Measurements from ENCODE around the gene ABCF2.
A peak's percentile ranks its signal among the peaks of the same experiment; 100 is the strongest.

Gene ABCF2

DNA sequence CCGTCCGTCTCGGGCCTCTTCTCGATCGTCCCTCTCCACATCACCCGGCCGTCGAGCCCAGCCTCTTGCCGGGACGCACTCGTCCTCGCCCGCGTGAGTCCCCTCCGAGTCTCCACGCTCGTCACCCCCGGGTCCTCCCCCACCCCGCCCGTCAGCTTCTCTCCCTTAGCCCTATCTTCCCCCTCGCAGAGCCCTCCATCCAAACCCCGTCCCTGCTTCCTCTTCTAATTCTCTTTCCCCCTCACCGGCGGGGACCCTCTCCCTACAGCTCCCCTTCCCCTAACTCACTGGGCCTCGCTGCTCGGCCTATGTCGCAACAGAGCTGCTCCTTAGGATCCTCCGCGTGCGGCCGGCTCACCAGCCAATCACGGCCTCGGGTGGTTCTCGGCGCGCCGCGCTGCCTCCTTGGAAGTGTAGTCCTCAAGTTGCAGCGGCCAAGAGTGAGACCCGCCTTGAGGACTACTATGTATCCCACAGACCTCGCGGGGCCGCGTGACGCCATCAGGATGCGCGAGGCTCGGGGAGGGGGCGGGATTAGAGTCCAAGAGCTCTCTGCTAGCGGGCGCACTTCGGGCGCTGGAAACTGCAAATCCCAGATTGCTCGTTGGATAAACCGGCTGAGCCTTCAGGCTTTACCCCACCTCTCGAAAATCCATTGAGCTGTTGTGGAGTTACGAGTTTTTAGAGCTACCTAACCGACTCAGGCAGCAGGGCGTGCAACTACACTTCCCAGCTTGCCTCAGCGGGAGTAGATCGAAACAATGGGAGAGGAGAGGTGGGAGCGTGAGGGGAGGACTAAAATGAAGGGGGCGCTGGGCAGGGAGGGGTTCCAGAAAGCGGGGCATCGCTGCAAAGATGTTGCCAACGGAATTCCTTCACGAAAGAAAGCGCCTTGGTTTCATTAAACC, at the start of gene ABCF2:
TSS of gene ABCF2 (minus strand) at position 331 of the 908 bp plus-strand sequence. CDS start 747 bp downstream, outside the sequence.
- Histone ChIP-seq H3K27me3 (ENCODE audit: control insufficient read depth, insufficient read depth, low read length) (no peaks in the 10 kb centered on the region), H3K4me3 (ENCODE audit: low read length) (peak within 1 kb of the TSS; percentile 89), H3K27ac (ENCODE audit: low read length) (no peak within 1 kb of the TSS), H3K9me3 (ENCODE audit: control insufficient read depth, insufficient read depth, low read length) (no peaks in the 10 kb centered on the region), H3K4me1 (ENCODE audit: control insufficient read depth, insufficient read depth, low read length) (no peaks in the 10 kb centered on the region), H3K36me3 (ENCODE audit: control insufficient read depth, insufficient read depth, low read length) (peaks cover 16% of the 10 kb centered on the region; the same call in 1 of the 2 replicates)
- DNase-seq (ENCODE audit: low read depth, low spot score) = peak; percentile 94
- WGBS (ENCODE audit: insufficient coverage, insufficient read length) = no CpG with 5 or more reads among the region's 68 CpGs

DNA sequence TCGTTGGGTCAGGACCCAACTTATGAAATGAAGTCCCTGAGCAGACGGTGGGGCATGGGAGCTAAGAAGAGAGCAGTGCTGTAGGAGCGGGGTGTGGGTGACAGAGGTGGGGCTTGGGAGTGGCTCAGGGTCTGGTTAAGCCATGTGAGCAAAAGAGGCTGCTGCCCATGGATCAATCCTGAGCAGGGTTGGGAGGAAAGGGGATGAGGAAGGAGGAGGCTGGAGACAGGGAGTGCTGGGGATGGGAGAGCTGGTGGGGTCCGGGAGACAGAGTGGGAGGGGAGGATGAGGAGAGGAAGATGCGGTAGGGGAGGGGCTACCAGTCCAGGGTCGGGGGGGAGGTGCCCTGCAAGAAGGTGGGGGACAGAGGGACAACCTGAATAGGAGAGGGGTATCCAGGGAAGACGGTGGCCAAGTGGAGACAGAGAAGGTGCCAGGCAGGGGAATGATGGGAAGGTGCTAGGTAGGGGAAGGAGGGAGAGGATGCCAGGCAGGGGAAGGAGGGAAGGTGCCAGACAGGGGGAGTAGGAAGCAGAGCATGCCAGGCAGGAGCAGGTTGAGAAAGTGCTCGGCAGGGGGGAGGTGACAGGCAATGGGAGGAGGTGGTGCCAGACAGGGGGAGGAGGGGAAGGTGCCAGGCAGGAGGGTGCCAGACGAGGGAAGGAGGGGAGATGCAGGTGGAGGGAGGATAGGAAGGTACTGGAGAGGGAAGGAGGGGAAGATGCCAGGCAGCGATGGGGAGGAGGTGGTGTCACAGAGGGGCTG, 49.0 kb upstream of the ABCF2 start:
- DNase-seq (ENCODE audit: low read depth, low spot score) = no peak
- no peaks in the 10 kb centered on the region for H3K9me3 ChIP-seq (ENCODE audit: control insufficient read depth, insufficient read depth, low read length)
- no peak overlapping the region for H3K27ac ChIP-seq (ENCODE audit: low read length)
- no peaks in the 10 kb centered on the region for H3K36me3 ChIP-seq (ENCODE audit: control insufficient read depth, insufficient read depth, low read length)
- peaks cover 6% of the 10 kb centered on the region for H3K4me1 ChIP-seq (ENCODE audit: control insufficient read depth, insufficient read depth, low read length)
- H3K4me3 ChIP-seq (ENCODE audit: low read length) = no peak overlapping the region
- WGBS (ENCODE audit: insufficient coverage, insufficient read length) = no CpG with 5 or more reads among the region's 10 CpGs
- H3K27me3 ChIP-seq (ENCODE audit: control insufficient read depth, insufficient read depth, low read length) = no peaks in the 10 kb centered on the region; the same call in 1 of the 2 replicates

DNA sequence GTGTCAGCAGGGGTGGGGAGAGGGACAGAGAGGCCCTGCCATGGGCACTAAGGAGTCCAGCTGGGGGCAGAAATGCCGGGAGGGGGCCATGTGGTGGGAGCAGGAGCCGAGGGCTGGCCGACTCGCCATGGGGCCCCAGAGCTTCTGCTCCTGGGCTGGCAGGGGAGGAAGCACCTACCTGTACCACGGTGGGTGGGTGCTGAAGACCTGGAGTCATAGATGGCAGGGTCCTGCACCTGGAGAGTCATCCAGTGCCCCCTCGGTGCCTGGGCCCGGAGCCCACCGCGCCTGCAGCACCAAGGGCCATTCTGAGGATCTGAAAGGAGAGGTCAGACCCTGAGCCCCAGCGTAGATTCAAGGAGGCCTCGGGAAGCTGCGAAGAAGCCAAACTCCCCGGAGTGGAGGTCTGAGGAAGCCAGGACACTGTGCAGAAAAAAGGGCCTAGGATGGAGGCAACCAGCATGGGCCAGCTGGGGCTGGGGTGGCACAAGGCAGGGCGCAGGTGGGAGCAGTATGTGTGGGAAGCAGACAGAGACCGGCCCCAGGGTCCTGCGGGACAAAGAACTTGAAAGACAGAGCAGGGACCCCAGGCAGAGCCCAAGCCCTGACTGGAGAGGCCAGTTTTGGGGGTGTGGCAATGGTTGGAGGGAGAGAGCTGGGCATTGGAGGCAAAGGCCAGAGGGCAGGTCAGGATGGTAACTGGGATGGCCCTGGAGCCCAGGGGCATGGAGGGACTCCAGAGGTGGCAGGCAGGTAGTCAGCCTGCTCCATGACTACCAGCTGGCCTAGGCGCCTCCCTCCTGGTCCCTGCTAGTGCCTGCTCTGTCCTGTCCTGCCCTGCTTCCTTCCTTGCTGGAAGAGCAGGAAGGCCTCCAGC, 48.2 kb upstream of the ABCF2 start:
- no peaks in the 10 kb centered on the region for H3K36me3 ChIP-seq (ENCODE audit: control insufficient read depth, insufficient read depth, low read length)
- H3K27me3 ChIP-seq (ENCODE audit: control insufficient read depth, insufficient read depth, low read length) = no peaks in the 10 kb centered on the region; the same call in 1 of the 2 replicates
- H3K9me3 ChIP-seq (ENCODE audit: control insufficient read depth, insufficient read depth, low read length) = no peaks in the 10 kb centered on the region
- no peak for DNase-seq (ENCODE audit: low read depth, low spot score)
- H3K4me3 ChIP-seq (ENCODE audit: low read length) = no peak overlapping the region
- H3K27ac ChIP-seq (ENCODE audit: low read length) = no peak overlapping the region
- no CpG with 5 or more reads among the region's 17 CpGs for WGBS (ENCODE audit: insufficient coverage, insufficient read length)
- peaks cover 6% of the 10 kb centered on the region for H3K4me1 ChIP-seq (ENCODE audit: control insufficient read depth, insufficient read depth, low read length)

DNA sequence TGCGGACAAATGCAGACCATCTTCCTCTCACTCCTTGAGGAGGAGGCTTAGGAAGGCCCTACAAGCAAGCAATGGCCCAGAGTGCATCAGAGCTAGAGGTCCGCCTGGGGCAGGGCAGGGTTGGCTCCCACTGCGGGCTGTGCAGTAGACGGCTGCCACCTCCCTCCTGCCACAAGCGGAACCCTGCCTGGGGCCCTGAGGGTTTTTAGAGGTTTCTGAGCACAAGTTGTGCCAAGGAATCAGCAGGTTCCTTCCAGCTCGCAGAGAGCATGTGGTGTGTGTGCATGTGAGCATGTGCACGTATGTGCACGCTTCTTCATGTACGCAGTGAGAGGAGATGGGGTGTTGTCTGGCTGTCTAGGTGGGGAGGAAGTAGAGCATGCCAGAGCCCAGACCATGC, 47.4 kb upstream of the ABCF2 start:
- no CpG with 5 or more reads among the region's 9 CpGs for WGBS (ENCODE audit: insufficient coverage, insufficient read length)
- Histone ChIP-seq H3K4me3 (ENCODE audit: low read length) (no peak overlapping the region), H3K27ac (ENCODE audit: low read length) (no peak overlapping the region), H3K9me3 (ENCODE audit: control insufficient read depth, insufficient read depth, low read length) (no peaks in the 10 kb centered on the region), H3K27me3 (ENCODE audit: control insufficient read depth, insufficient read depth, low read length) (no peaks in the 10 kb centered on the region; the same call in 1 of the 2 replicates), H3K4me1 (ENCODE audit: control insufficient read depth, insufficient read depth, low read length) (peaks cover 6% of the 10 kb centered on the region), H3K36me3 (ENCODE audit: control insufficient read depth, insufficient read depth, low read length) (no peaks in the 10 kb centered on the region)
- DNase-seq (ENCODE audit: low read depth, low spot score) = no peak

DNA sequence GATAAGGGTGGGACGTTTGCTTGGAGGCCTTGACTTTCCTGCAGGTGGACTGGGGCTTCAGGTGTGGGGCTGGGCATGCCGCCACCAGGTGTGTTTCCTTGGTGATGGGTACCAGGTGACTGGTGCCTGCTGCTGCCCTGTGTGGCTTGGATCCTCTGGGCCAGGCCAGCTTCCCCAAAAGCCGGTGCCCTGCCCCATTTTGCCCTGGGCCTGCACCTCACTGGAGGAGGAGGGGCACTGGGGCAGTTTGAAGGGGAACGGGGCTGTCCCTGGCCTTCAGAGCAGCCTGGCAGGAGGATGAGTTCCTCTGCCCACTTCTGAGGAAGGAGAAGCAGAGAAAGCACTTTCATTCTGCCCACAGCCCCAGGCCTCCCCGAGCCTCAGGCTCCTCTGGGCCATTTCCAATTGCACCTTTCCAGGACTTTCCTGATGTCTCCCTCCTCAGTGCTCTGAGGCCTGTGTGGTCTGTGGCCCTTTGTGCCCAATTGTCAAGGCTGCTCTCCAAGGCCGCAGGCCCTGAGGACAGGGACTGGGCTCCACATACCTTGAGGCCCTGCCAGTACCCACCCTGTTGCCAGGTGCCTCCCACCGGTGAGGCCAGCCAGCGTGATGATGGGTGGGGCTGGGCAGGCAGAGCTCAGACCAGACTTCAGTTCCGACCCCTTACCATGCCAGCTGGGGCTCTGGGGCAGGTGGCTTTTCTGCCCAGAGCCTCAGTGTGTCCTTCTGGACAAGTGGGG, 46.8 kb upstream of the ABCF2 start:
- no peaks in the 10 kb centered on the region for H3K36me3 ChIP-seq (ENCODE audit: control insufficient read depth, insufficient read depth, low read length)
- no CpG with 5 or more reads among the region's 9 CpGs for WGBS (ENCODE audit: insufficient coverage, insufficient read length)
- no peaks in the 10 kb centered on the region; the same call in 1 of the 2 replicates for H3K27me3 ChIP-seq (ENCODE audit: control insufficient read depth, insufficient read depth, low read length)
- H3K9me3 ChIP-seq (ENCODE audit: control insufficient read depth, insufficient read depth, low read length) = no peaks in the 10 kb centered on the region
- no peak overlapping the region for H3K27ac ChIP-seq (ENCODE audit: low read length)
- H3K4me3 ChIP-seq (ENCODE audit: low read length) = no peak overlapping the region
- DNase-seq (ENCODE audit: low read depth, low spot score) = no peak
- H3K4me1 ChIP-seq (ENCODE audit: control insufficient read depth, insufficient read depth, low read length) = peaks cover 6% of the 10 kb centered on the region

DNA sequence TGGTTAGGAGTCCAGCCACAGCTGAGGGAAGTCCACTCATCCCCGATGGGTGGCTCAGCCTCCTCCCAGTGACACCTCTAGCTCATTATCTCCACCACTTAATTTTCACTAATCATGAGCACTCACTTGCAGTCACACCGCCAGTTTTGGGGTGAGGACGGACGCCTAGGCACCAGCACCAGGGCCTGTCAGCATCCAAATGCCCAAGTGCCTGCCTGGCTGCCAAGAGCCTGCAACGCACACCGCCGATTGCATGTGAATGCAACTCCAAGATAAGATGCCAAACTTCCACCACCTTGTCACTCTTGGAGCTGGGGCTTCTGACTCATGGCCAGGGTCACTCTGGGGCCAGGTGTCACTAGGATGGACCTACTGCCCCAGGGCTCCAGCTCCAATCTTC, 45.9 kb upstream of the ABCF2 start:
- no peak for DNase-seq (ENCODE audit: low read depth, low spot score)
- H3K4me3 ChIP-seq (ENCODE audit: low read length) = no peak overlapping the region
- peaks cover 6% of the 10 kb centered on the region for H3K4me1 ChIP-seq (ENCODE audit: control insufficient read depth, insufficient read depth, low read length)
- H3K36me3 ChIP-seq (ENCODE audit: control insufficient read depth, insufficient read depth, low read length) = no peaks in the 10 kb centered on the region
- H3K9me3 ChIP-seq (ENCODE audit: control insufficient read depth, insufficient read depth, low read length) = no peaks in the 10 kb centered on the region
- H3K27me3 ChIP-seq (ENCODE audit: control insufficient read depth, insufficient read depth, low read length) = no peaks in the 10 kb centered on the region; the same call in 1 of the 2 replicates
- no CpG with 5 or more reads among the region's 7 CpGs for WGBS (ENCODE audit: insufficient coverage, insufficient read length)
- H3K27ac ChIP-seq (ENCODE audit: low read length) = no peak overlapping the region

DNA sequence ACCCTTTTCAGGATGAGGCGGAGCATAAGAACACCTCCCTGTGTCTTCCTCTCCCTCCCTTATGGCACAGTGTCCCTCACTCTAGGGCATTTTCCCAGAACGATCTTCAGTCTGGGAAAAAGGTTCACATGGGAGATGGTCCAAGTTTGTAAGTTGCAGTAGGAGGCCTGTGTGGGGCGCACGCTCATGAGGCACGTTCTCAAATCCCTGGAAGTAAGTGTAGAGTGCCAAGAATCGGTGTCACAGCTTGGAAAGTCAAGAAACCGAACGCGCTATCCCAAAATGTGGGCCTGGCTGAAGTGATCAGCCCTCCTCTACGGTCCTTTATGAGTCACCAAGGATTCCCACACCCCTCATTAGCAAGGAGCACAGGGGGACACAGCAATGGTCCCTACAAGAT, 45.4 kb upstream of the ABCF2 start:
- H3K4me1 ChIP-seq (ENCODE audit: control insufficient read depth, insufficient read depth, low read length) = peaks cover 4% of the 10 kb centered on the region
- H3K36me3 ChIP-seq (ENCODE audit: control insufficient read depth, insufficient read depth, low read length) = no peaks in the 10 kb centered on the region
- H3K27me3 ChIP-seq (ENCODE audit: control insufficient read depth, insufficient read depth, low read length) = no peaks in the 10 kb centered on the region; the same call in 1 of the 2 replicates
- no peak for DNase-seq (ENCODE audit: low read depth, low spot score)
- no peak overlapping the region for H3K4me3 ChIP-seq (ENCODE audit: low read length)
- H3K9me3 ChIP-seq (ENCODE audit: control insufficient read depth, insufficient read depth, low read length) = no peaks in the 10 kb centered on the region
- no CpG with 5 or more reads among the region's 10 CpGs for WGBS (ENCODE audit: insufficient coverage, insufficient read length)
- H3K27ac ChIP-seq (ENCODE audit: low read length) = no peak overlapping the region

DNA sequence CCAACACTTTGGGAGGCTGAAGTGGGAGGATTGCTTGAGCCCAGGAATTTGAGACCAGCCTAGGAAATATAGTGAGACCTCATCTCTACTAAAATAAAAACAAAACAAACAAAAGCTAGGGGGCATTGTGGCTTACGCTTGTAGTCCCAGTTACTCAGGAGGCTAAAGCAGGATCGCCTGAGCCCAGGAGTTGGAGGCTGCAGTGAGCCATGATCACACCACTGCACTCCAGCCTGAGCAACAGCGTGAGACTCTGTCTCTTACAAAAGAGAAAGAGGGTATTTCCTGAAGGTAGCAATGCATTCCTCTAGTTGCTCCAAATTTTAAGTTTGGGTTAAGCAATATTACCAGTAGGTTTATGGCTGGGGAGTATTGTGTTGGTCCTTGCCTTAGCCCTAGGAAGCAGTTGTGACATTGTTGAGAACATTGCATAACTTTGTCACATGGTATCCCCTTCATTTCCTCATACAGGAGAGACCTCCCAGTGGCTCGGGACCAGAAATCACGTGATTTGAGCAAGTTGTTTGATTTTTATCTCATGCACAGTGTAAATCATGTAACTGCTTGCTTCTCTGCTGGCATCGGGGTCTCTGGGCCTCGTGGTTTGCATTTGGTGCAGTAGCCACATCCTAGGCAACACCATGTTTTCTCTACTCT, 44.8 kb upstream of the ABCF2 start:
- H3K4me1 ChIP-seq (ENCODE audit: control insufficient read depth, insufficient read depth, low read length) = peaks cover 1% of the 10 kb centered on the region; the same call in 1 of the 2 replicates
- no peaks in the 10 kb centered on the region for H3K9me3 ChIP-seq (ENCODE audit: control insufficient read depth, insufficient read depth, low read length)
- DNase-seq (ENCODE audit: low read depth, low spot score) = no peak
- no peaks in the 10 kb centered on the region for H3K36me3 ChIP-seq (ENCODE audit: control insufficient read depth, insufficient read depth, low read length)
- H3K4me3 ChIP-seq (ENCODE audit: low read length) = no peak overlapping the region
- no CpG with 5 or more reads among the region's 7 CpGs for WGBS (ENCODE audit: insufficient coverage, insufficient read length)
- H3K27me3 ChIP-seq (ENCODE audit: control insufficient read depth, insufficient read depth, low read length) = no peaks in the 10 kb centered on the region; the same call in 1 of the 2 replicates
- H3K27ac ChIP-seq (ENCODE audit: low read length) = no peak overlapping the region

DNA sequence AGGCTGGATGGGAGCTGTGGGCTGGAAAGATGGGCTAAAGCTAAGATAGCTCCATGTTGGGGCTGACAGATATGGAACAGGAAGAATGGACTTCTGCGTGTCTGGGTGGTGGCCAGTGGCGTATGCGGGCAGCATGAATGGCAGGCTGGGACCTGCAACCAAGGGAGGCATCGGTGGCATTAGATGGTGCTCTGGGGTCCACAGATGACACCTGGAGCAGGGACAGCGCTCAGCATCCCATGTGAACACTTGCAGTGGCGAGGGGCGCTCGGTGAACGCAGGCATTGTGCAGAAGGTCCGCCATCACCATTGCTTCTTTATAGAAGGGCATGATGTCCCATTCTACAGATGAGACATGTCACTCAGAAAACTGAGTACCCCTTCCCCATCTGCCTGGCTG, 42.5 kb upstream of the ABCF2 start:
- WGBS (ENCODE audit: insufficient coverage, insufficient read length) = no CpG with 5 or more reads among the region's 10 CpGs
- DNase-seq (ENCODE audit: low read depth, low spot score) = no peak
- no peaks in the 10 kb centered on the region for H3K4me1 ChIP-seq (ENCODE audit: control insufficient read depth, insufficient read depth, low read length)
- no peaks in the 10 kb centered on the region for H3K27me3 ChIP-seq (ENCODE audit: control insufficient read depth, insufficient read depth, low read length)
- H3K36me3 ChIP-seq (ENCODE audit: control insufficient read depth, insufficient read depth, low read length) = no peaks in the 10 kb centered on the region
- no peaks in the 10 kb centered on the region for H3K9me3 ChIP-seq (ENCODE audit: control insufficient read depth, insufficient read depth, low read length)
- no peak overlapping the region for H3K4me3 ChIP-seq (ENCODE audit: low read length)
- no peak overlapping the region for H3K27ac ChIP-seq (ENCODE audit: low read length)

Data from iPS DF 6.9 (cell line).